Right cardiac atrium (tissue), 5 donors: ENCODE data around the gene PRKRA. TPM values are rescaled to one million over a fixed set of nuclear protein-coding genes. Genes with fewer than 3 reads are reported as not detected.

Source experiments
- ATAC-seq, 2 donors: fragments of 200-7000 bp; cut with Tn5 transposase; one replicate each; pipeline versions ENCODE4 v1.8.0 to v1.9.1; 2020; ENCODE audit warnings: moderate library complexity in 2 of 2, mild to moderate bottlenecking in 1 of 2
- DNase-seq, 3 donors: peaks; one replicate each; pipeline ENCODE4 v3.0.0-alpha.2; 2020
- H3K27ac ChIP-seq: one replicate; pipeline ENCODE4 v1.5.1; 2013; ENCODE audit warnings: mild to moderate bottlenecking, low read length, control low read depth, moderate library complexity
- H3K27me3 ChIP-seq: one replicate; pipeline ENCODE4 v1.6.1; 2013; ENCODE audit not compliant: control insufficient read depth, insufficient read depth
- H3K4me1 ChIP-seq: one replicate; pipeline ENCODE4 v1.6.1; 2013; ENCODE audit warnings: low read length; ENCODE audit not compliant: control insufficient read depth, insufficient read depth
- H3K4me3 ChIP-seq: one replicate; pipeline ENCODE4 v1.5.1; 2013; ENCODE audit warnings: low read length, control low read depth
- H3K9me3 ChIP-seq: one replicate; pipeline ENCODE4 v1.6.1; 2013; ENCODE audit warnings: low read length; ENCODE audit not compliant: control insufficient read depth
- WGBS: extraction: QIAGEN DNeasy Blood & Tissue Kit; methylation state at CpG from one replicate; pipeline ENCODE4 v1.1.7; 2013; 5-methylcytosine and 5-hydroxymethylcytosine counted together
- intact Hi-C, 4 donors: fragments of 100-400 bp; cut with DNase I; formaldehyde crosslinking; loops; one replicate each; pipeline versions ENCODE4 v1.11.0 to v1.14.0; 2022 to 2023
- polyA plus RNA-seq: library from polyadenylated mRNA; stranded (reverse); fragments of 200-250 nt; gene quantifications from one replicate; pipeline ENCODE4 v1.2.3, GENCODE V29; 2013
- total RNA-seq, 4 donors: library from RNA; stranded (reverse); fragmentation: NEBNext Ultra II Directional; extraction: Animal tissue kit (Norgen Biotek cat#: 25700); gene quantifications; one replicate each; pipeline ENCODE4 v1.2.1, GENCODE V29; 2021
- donor health status: healthy with polysubstance abuse.
- donor health status: DM: no; HTN: yes; CAD: no.
- donor health status: DM: no; HTN: no; CAD: no.
- donor health status: DM: no; HTN: yes; CAD: no; lungs with severe emphysema.
- donor health status: DM: yes; HTN: yes; CAD: no.

PRKRA gene
- total and polyA plus RNA-seq, 5 donors: 35.5 to 43.9 (median 37.2) TPM

GRCh38 chr2:178395941-178396570 is 54.9 kb downstream of the PRKRA start:
- Histone ChIP-seq H3K4me1 (no peaks in the 10 kb centered on the region), H3K27ac (no peak overlapping the region), H3K9me3 (no peaks in the 10 kb centered on the region), H3K27me3 (no peaks in the 10 kb centered on the region), H3K4me3 (no peak overlapping the region)
- DNase-seq (no peak), ATAC-seq (no peak)
- intact Hi-C loops: loop anchor here in 1 of 4 donors (10.0 kb wide), 1 partner anchor 271 kb away; no protein-coding TSS in a partner anchor
- 75% methylated on average over 8 of the region's 8 CpGs for WGBS

GRCh38 chr2:178395295-178395694 is 55.7 kb downstream of the PRKRA start:
- Histone ChIP-seq H3K4me3 (no peak overlapping the region), H3K27ac (no peak overlapping the region), H3K4me1 (no peaks in the 10 kb centered on the region), H3K9me3 (no peaks in the 10 kb centered on the region), H3K27me3 (no peaks in the 10 kb centered on the region)
- DNase-seq (no peak), ATAC-seq (no peak)
- 83% methylated on average over 2 of the region's 2 CpGs for WGBS
- intact Hi-C loops: loop anchor here in 1 of 4 donors (10.0 kb wide), 1 partner anchor 270 kb away; no protein-coding TSS in a partner anchor

- no peaks in the 10 kb centered on the region for H3K4me1 ChIP-seq
- DNase-seq (no peak), ATAC-seq (no peak)
- intact Hi-C loops: loop anchor here in 1 of 4 donors (10.0 kb wide), 1 partner anchor 270 kb away; no protein-coding TSS in a partner anchor
- H3K9me3 ChIP-seq: no peaks in the 10 kb centered on the region
- H3K27me3 ChIP-seq: no peaks in the 10 kb centered on the region
- H3K27ac ChIP-seq: no peak overlapping the region
- no peak overlapping the region for H3K4me3 ChIP-seq
Measured at GRCh38 chr2:178394859-178395258, 56.1 kb downstream of the PRKRA start.

DNA sequence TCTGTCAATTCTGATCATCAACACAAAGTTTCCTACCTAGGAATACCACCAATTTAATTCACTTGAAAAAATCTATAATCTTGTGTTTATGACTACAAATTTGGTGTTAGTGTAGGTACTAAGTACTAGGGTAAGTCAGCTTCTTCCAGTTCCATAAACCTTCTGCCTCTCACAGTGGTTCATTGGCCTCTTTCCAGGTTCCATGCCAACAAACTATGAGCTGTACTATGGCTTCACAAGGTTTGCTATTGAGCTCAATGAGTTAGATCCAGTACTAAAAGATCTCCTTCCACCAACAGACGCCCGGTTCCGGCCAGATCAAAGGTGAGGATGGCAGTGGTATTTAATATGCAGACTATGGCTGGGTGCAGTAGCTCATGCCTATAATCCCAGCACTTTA is 58.8 kb downstream of the PRKRA start:
- H3K9me3 ChIP-seq: no peaks in the 10 kb centered on the region
- intact Hi-C loops: loop anchor here in 1 of 4 donors (10.0 kb wide), 1 partner anchor 267 kb away; no protein-coding TSS in a partner anchor
- DNase-seq (no peak), ATAC-seq (no peak)
- 94% methylated on average over 3 of the region's 3 CpGs for WGBS
- H3K4me3 ChIP-seq: no peak overlapping the region
- no peaks in the 10 kb centered on the region for H3K4me1 ChIP-seq
- no peak overlapping the region for H3K27ac ChIP-seq
- no peaks in the 10 kb centered on the region for H3K27me3 ChIP-seq

DNA sequence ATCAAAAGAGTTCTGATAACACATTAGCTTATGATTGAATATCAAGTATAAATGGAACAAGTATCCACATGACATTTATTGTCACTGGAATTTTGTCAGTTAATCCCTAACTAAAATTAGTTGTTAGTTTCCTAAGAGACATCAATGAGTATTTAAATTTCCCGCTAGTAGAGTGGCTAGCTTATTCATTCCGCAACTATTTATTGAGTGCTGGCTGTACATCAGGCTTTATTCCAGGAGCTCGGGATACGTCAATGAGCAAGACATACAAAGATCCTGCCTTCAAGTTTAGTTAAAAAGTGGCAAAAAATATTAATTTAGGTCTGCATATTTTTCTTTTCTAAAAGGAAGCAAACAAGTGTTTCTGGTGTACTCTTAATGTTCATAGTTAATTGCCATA is 59.3 kb downstream of the PRKRA start:
- Histone ChIP-seq H3K27me3 (no peaks in the 10 kb centered on the region), H3K27ac (no peak overlapping the region), H3K9me3 (no peaks in the 10 kb centered on the region), H3K4me1 (no peaks in the 10 kb centered on the region), H3K4me3 (no peak overlapping the region)
- ATAC-seq (no peak), DNase-seq (no peak)
- WGBS: 93% methylated on average over 4 of the region's 4 CpGs
- intact Hi-C loops: loop anchor here in 1 of 4 donors (10.0 kb wide), 1 partner anchor 267 kb away; no protein-coding TSS in a partner anchor

DNA sequence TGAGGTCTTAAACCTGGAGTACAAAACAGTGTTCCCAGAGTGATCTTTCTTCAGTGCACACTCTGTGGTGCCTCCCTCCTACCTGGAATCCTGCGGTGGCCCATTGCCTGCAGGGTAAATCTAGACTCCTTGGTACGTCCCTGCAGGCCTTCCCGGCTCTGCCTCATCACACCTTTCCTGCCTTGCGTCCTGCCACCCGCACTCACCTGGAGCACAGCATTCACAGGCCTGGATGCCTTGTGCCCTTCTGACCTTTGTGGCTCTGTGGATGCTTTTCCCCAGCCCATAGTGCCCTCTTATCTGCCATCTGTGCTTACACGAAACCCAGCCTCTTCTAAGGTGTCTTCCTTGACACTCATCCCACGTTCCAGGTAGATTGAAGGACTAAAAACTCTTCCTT is 62.7 kb downstream of the PRKRA start:
- ATAC-seq (no peak), DNase-seq (no peak)
- no peaks in the 10 kb centered on the region for H3K9me3 ChIP-seq
- 92% methylated on average over 7 of the region's 7 CpGs for WGBS
- no peaks in the 10 kb centered on the region for H3K27me3 ChIP-seq
- intact Hi-C loops: no loop called here
- no peak overlapping the region for H3K27ac ChIP-seq
- H3K4me1 ChIP-seq: no peaks in the 10 kb centered on the region
- H3K4me3 ChIP-seq: no peak overlapping the region

DNA sequence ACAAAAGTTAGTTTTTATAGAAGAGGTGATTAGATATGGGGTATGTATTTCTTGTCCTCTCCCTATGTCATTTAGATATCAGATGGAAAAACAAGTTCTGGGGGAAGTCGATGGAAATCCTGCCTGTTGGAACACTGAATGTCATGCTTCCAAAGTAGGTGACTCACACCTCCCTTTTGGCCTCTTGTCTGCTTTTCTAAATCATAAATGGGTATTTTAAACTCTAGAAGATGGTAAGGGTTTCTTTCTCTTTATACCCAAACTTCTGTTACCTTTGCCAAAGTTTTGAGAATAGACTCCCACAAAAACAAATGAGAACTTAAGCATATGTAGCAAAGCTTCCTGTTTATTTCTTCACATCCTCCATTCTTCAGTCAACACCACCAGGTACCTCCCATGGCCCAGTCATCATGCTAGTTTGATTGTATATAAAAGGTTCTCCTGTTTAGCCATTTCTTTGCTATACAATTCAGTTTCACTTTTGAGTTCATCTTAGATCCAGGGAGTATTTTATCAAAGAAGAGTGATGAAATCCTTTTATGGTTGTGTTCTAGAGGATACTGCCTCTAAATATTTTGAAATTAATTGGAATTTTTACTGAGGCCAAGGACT is 63.9 kb downstream of the PRKRA start:
- no peaks in the 10 kb centered on the region for H3K9me3 ChIP-seq
- no peak overlapping the region for H3K4me3 ChIP-seq
- H3K4me1 ChIP-seq: no peaks in the 10 kb centered on the region
- no peak overlapping the region for H3K27ac ChIP-seq
- no peaks in the 10 kb centered on the region for H3K27me3 ChIP-seq
- ATAC-seq (no peak), DNase-seq (no peak)
- intact Hi-C loops: no loop called here
- WGBS: 75% methylated on average over 1 of the region's 1 CpG

DNA sequence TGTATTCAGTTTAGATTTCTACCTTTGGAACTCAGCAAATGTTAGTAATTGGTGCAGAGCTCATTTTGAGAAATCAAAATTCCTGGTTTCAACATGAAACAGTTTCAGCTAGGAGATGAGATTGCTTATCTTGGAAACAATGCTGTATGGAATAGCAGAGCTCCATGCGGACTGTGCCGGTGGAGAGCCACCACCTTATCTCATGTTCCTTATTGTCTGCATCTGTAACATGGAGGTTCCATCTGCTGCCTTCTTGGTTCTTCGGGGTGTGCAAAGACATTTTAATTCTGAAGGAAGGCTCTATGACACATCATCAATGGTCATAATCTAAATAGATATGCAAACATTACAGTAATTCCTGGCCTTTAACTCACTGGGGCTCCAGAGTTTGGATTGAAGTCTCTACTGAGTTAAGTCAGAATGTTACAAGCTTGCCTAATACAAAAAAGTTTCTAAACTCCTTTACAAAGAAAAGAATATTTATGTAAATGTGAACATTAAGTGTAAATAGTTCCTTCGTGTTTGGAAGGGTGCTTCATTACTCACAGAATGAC is 65.3 kb downstream of the PRKRA start:
- WGBS: 75% methylated on average over 4 of the region's 4 CpGs
- no peak for DNase-seq
- ATAC-seq: no peak
- Histone ChIP-seq H3K27me3 (no peaks in the 10 kb centered on the region), H3K4me3 (no peak overlapping the region), H3K4me1 (no peaks in the 10 kb centered on the region), H3K27ac (no peak overlapping the region), H3K9me3 (no peaks in the 10 kb centered on the region)
- intact Hi-C loops: no loop called here

DNA sequence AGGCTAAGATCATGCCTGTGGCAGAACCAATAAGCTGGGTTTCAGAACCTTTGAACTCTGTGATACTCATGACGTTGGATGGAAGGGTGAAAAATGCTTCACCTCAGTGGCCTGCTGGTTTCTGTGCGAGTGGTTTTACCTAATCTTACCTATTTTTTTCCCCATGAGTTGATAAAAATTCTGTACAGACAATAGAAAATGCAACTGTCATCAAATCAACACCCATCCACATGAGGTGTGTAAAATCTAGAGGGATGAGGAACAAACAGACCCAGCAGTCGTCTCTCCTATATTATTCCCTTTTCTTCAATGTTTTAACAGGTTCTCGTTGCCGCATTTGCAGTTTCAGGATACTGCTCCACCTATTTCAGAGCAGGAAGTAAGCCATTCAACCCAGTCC is 67.3 kb downstream of the PRKRA start:
- Histone ChIP-seq H3K27me3 (no peaks in the 10 kb centered on the region), H3K4me3 (no peak overlapping the region), H3K4me1 (no peaks in the 10 kb centered on the region), H3K9me3 (no peaks in the 10 kb centered on the region), H3K27ac (no peak overlapping the region)
- DNase-seq (no peak), ATAC-seq (no peak)
- intact Hi-C loops: no loop called here
- 87% methylated on average over 5 of the region's 5 CpGs for WGBS
